ENCODE results near the gene GDPD4. TPM values are rescaled to one million over a fixed set of nuclear protein-coding genes. Genes with fewer than 3 reads are reported as not detected.

Gene GDPD4
- total RNA-seq, 4 donors from 2014 or later = not detected

DNA sequence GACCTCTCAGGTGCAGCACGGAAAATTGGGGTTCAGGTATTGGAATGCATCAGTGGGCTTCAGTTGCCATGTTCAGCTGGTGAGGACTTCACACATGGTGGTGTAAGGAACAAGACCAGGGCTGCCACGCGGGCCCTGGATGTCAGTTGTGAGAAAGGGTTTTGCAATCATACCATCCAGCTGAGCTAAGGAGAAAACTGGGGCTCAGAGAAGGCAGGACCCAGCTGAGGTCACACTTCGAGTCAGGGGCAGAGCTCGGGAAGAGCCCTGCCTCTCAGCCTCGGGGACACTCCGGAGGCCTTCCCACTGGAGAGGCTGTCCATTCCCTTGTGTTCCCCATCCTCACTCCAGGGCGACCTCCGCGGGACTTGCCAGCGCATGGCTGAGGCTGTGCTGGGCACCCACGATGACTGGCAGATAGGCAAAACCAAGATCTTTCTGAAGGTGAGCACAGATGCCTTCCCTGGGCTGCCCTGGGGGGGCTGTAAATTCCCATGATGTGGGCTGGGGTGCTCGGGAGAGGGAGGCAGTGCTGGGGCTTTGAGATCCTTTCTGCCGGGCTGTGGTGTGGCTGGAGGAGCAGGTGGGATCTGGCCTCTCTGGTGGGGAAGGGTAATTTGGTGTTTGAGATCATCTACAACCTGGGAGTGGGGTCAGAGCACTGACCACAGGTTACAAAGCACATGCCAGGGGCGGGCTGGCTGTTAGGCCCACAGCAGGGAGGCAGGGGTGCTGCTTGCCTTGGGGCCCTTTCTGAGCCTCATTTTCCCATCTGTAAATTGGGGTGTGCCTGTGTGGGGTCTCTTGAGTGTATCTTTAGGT is 126.3 kb downstream of the GDPD4 start:
- Histone ChIP-seq H3K9me3 (no peaks in the 10 kb centered on the region), H3K4me3 (peak overlapping the region in 1 of 4 donors; percentile 6), H3K27ac (no peak overlapping the region), H3K36me3 (no peaks in the 10 kb centered on the region), H3K27me3 (no peaks in the 10 kb centered on the region), H3K4me1 (no peaks in the 10 kb centered on the region)
- no peak for TF ChIP-seq POLR2A (IDR thresholded peaks at IDR 0.05)
- TF ChIP-seq, protein P1, sequence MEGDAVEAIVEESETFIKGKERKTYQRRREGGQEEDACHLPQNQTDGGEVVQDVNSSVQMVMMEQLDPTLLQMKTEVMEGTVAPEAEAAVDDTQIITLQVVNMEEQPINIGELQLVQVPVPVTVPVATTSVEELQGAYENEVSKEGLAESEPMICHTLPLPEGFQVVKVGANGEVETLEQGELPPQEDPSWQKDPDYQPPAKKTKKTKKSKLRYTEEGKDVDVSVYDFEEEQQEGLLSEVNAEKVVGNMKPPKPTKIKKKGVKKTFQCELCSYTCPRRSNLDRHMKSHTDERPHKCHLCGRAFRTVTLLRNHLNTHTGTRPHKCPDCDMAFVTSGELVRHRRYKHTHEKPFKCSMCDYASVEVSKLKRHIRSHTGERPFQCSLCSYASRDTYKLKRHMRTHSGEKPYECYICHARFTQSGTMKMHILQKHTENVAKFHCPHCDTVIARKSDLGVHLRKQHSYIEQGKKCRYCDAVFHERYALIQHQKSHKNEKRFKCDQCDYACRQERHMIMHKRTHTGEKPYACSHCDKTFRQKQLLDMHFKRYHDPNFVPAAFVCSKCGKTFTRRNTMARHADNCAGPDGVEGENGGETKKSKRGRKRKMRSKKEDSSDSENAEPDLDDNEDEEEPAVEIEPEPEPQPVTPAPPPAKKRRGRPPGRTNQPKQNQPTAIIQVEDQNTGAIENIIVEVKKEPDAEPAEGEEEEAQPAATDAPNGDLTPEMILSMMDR (IDR thresholded peaks at IDR 0.05 in 4 of 5, conservative IDR thresholded peaks at IDR 0.05 in 1 of 5) = no peak
- peak; percentile 18 to 24 for DNase-seq
- intact Hi-C loops (cut with DNase I; ENCODE audit: low total_unique reads) = no loop called here
- in situ Hi-C loops (cut with MboI; ENCODE audit: low sequenced_read_pairs in 4 of 4) = no loop called here
- peak in 1 of 2 donors; percentile 54 for ATAC-seq

DNA sequence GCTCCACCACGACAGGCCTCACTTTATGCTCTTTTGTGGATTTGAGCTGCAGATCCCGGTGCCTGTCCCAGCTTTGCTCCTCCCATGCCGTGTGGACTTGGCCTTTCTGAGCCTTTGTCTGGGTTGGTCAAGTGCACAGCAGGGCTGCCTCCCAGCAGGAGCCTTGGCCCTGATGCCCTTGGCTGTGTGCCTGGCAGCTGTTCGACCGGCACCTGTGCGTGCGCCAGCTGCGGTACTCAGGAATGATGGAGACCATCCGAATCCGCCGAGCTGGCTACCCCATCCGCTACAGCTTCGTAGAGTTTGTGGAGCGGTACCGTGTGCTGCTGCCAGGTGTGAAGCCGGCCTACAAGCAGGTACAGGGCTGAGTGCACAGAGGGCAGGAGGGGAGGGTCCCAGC is 126.9 kb downstream of the GDPD4 start:
- no peaks in the 10 kb centered on the region for H3K36me3 ChIP-seq
- H3K4me1 ChIP-seq = no peaks in the 10 kb centered on the region
- H3K9me3 ChIP-seq = no peaks in the 10 kb centered on the region
- intact Hi-C loops (cut with DNase I; ENCODE audit: low total_unique reads) = no loop called here
- DNase-seq (no peak), ATAC-seq (no peak)
- TF ChIP-seq POLR2A (IDR thresholded peaks at IDR 0.05) = no peak
- TF ChIP-seq, protein P1 (IDR thresholded peaks at IDR 0.05 in 4 of 5, conservative IDR thresholded peaks at IDR 0.05 in 1 of 5) = no peak
- no peaks in the 10 kb centered on the region for H3K27me3 ChIP-seq
- in situ Hi-C loops (cut with MboI; ENCODE audit: low sequenced_read_pairs in 4 of 4) = no loop called here
- H3K4me3 ChIP-seq = no peak overlapping the region
- no peak overlapping the region for H3K27ac ChIP-seq

DNA sequence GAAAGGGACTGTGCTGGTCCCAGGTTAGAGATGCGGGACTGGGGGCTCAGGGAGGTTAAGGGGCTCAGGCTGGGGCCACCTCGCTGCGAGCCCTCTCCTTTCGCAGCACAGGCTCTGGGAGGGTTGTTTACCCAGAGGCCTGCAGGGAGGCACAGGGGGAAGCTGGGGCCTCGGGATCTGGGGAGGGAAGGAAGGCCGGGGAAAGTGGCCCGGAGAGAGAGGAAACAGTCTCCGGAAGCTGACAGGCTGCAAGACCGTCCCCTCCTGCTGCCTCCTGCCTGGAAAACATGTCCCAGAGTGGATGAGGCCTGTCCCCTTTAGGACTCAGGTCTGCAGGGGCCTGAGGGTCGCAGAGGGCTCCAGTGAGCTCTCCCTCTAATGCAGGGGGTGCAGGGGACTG is 128.0 kb downstream of the GDPD4 start:
- H3K27ac ChIP-seq = no peak overlapping the region
- H3K36me3 ChIP-seq = no peaks in the 10 kb centered on the region
- TF ChIP-seq POLR2A (IDR thresholded peaks at IDR 0.05) = no peak
- TF ChIP-seq, protein P1 (IDR thresholded peaks at IDR 0.05 in 4 of 5, conservative IDR thresholded peaks at IDR 0.05 in 1 of 5) = no peak
- no peak overlapping the region for H3K4me3 ChIP-seq
- no peak for ATAC-seq
- DNase-seq = peak in 1 of 2 donors; percentile 23
- no peaks in the 10 kb centered on the region for H3K27me3 ChIP-seq
- in situ Hi-C loops (cut with MboI; ENCODE audit: low sequenced_read_pairs in 4 of 4) (no loop called here), intact Hi-C loops (cut with DNase I; ENCODE audit: low total_unique reads) (no loop called here)
- no peaks in the 10 kb centered on the region for H3K9me3 ChIP-seq
- H3K4me1 ChIP-seq = no peaks in the 10 kb centered on the region

DNA sequence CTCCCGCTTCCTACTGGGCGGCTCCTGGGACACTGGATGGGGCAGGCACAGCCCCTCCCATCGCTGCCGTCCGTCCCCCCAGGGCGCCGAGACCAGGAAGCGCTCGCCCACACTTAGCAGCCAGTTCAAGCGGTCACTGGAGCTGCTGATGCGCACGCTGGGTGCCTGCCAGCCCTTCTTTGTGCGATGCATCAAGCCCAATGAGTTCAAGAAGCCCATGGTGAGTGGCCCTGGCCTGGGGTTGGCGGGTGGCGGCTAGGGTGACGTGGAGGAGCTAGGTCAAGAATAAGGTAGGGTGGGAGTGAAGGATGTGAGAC is 128.9 kb downstream of the GDPD4 start:
- ATAC-seq = no peak
- no peaks in the 10 kb centered on the region for H3K4me1 ChIP-seq
- DNase-seq = no peak
- no peaks in the 10 kb centered on the region for H3K36me3 ChIP-seq
- H3K27ac ChIP-seq = no peak overlapping the region
- intact Hi-C loops (cut with DNase I; ENCODE audit: low total_unique reads) (no loop called here), in situ Hi-C loops (cut with MboI; ENCODE audit: low sequenced_read_pairs in 4 of 4) (no loop called here)
- no peaks in the 10 kb centered on the region for H3K9me3 ChIP-seq
- no peak overlapping the region for H3K4me3 ChIP-seq
- no peak for TF ChIP-seq POLR2A (IDR thresholded peaks at IDR 0.05)
- TF ChIP-seq, protein P1 (IDR thresholded peaks at IDR 0.05 in 4 of 5, conservative IDR thresholded peaks at IDR 0.05 in 1 of 5) = no peak
- no peaks in the 10 kb centered on the region for H3K27me3 ChIP-seq
